Measurements from ENCODE around the gene SCG5.

Gene SCG5

DNA sequence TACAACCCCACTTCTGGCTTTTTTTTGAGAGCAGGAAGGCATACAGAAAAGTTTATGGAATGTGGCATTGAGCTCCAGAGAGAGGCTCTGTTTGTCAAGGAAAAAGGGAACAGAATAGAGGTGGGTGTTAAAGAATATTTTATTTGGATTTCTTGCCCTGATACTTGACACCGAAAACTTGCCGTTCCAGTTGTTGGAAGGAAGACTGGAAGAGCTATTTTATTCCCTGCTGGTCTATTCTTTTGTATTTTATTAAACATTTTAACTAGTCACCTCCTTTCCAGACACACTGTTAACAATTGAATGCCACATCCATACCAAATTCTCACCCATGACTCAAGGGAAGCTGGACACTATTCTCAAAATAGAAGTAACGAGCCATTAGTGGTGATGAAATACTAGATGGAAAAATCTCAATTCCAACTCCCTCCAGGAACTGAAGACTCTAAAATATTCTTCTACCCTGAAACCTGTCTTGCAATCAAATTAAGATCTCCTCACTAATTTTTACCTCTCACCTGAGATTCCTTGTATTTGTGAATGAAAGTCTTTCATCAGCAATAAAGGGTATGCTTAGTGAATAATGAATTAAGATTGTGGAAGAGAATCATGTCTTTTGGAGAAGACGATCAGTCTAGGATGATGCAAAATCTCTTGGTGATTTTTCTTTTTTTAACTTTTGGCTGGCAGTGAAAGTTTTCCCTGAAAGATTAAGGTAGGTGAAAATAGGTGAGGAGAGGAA is 104.8 kb downstream of the SCG5 start:
- no peak for DNase-seq (ENCODE audit: extremely low read depth, low read depth)
- TF ChIP-seq, protein P1, sequence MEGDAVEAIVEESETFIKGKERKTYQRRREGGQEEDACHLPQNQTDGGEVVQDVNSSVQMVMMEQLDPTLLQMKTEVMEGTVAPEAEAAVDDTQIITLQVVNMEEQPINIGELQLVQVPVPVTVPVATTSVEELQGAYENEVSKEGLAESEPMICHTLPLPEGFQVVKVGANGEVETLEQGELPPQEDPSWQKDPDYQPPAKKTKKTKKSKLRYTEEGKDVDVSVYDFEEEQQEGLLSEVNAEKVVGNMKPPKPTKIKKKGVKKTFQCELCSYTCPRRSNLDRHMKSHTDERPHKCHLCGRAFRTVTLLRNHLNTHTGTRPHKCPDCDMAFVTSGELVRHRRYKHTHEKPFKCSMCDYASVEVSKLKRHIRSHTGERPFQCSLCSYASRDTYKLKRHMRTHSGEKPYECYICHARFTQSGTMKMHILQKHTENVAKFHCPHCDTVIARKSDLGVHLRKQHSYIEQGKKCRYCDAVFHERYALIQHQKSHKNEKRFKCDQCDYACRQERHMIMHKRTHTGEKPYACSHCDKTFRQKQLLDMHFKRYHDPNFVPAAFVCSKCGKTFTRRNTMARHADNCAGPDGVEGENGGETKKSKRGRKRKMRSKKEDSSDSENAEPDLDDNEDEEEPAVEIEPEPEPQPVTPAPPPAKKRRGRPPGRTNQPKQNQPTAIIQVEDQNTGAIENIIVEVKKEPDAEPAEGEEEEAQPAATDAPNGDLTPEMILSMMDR (IDR thresholded peaks at IDR 0.05; ENCODE audit: low read depth, low read length) = no peak
